Vagina (tissue), 2 donors: ENCODE data around the gene CCDC17. TPM values are rescaled to one million over a fixed set of nuclear protein-coding genes. Genes with fewer than 3 reads are reported as not detected.
A peak's percentile ranks its signal among the peaks of the same experiment; 100 is the strongest.

Experiments used
- DNase-seq, 2 donors: peaks; one replicate each; pipeline ENCODE4 v3.0.0-alpha.2; 2017; ENCODE audit errors: extremely low spot score in 2 of 2
- H3K27ac ChIP-seq: fragments of 200-600 bp; sonication (generic); one replicate; pipeline ENCODE4 v1.5.1; 2019
- H3K27me3 ChIP-seq: fragments of 200-600 bp; sonication (generic); one replicate; pipeline ENCODE4 v1.5.1; 2019
- H3K36me3 ChIP-seq, 2 donors: fragments of 200-600 bp; sonication (generic); one replicate each; pipeline ENCODE4 v1.5.1; 2017 to 2019
- H3K4me1 ChIP-seq: fragments of 200-600 bp; sonication (generic); one replicate; pipeline ENCODE4 v1.5.1; 2019
- H3K4me3 ChIP-seq, 2 donors: fragments of 200-600 bp; sonication (generic); 1 replicate in 1 of 2; 2 replicates in 1 of 2; pipeline ENCODE4 v1.5.1; 2016 to 2019
- H3K9me3 ChIP-seq: fragments of 200-600 bp; sonication (generic); one replicate; pipeline ENCODE4 v1.5.1; 2019
- POLR2A ChIP-seq, 2 donors: fragments of 450-650 bp; IDR thresholded peaks; one replicate each; pipeline ENCODE4 v1.6.1; 2017; ENCODE audit warnings: antibody characterized with exemption in 2 of 2, mild to moderate bottlenecking in 2 of 2, moderate library complexity in 2 of 2
- POLR2AphosphoS5 ChIP-seq, 2 donors: sonication (generic); formaldehyde crosslinking; IDR thresholded peaks; one replicate each; pipeline ENCODE4 v1.9.0; 2017; ENCODE audit warnings: antibody characterized with exemption in 2 of 2, mild to moderate bottlenecking in 2 of 2, low read depth in 1 of 2; ENCODE audit not compliant: insufficient read depth in 1 of 2
- intact Hi-C: fragments of 100-400 bp; cut with DNase I; formaldehyde crosslinking; loops from one replicate; pipeline ENCODE4 v1.15.1; 2023
- total RNA-seq: library from RNA; depleted of rRNA; stranded (reverse); fragments of >200 nt; gene quantifications from one replicate; pipeline ENCODE4 v1.2.3, GENCODE V29; 2016
- TF ChIP-seq, protein P1 (sequence below), 3 experiments: fragments of 450-650 bp in 2 of 3; fragments of 200-600 bp in 1 of 3; sonication (generic) in 1 of 3; IDR thresholded peaks; one replicate each; pipeline ENCODE4 v1.5.1; 2017 to 2019; ENCODE audit warnings: antibody characterized with exemption in 3 of 3, mild to moderate bottlenecking in 2 of 3, moderate library complexity in 2 of 3

CCDC17 gene
- total RNA-seq, 1 donor from 2014 or later, result 1.5 TPM

DNA sequence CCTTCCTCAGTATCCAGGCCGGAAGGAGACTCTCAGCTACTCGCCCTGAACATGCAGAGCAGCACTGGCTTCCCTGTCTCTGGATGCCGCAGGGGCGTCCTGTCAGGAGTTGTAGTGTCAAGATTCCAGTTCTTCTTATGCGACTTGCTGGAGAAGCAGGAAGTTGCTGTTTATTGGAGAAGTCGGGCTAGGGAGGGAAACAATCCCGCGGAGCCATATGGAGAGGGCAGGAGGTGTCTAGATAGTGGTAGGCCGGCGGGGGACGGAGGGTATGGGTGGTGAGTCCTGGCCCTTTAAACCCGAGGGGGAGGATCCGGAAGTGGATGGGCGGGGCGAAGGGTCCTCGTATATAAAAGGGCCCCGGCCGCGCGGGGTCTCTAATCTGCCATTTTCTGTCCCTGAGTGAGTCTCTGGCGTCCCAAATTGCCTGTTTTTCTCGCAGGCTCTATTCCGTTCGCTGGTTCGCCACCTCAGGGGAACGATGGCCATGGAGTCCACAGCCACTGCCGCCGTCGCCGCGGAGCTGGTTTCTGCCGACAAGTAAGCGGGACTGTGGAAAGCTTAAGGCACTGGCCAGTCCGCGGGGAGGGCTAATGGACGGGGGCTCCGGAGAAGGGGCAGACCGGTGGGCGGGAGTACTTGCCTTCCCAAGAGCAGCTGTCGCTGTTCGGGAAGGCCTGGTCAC is 40.0 kb downstream of the CCDC17 start, which contains the start of gene NASP:
Gene NASP, plus strand, starts transcription at position 376 of the 685 bp plus-strand sequence. Its CDS starts 106 bp downstream, at position 482.
- H3K27ac ChIP-seq, result peak within 1 kb of the TSS; percentile 92
- H3K4me1 ChIP-seq, result peaks cover 30% of the 10 kb centered on the region
- no peaks in the 10 kb centered on the region for H3K36me3 ChIP-seq
- DNase-seq, result peak in 1 of 2 donors; percentile 95
- H3K9me3 ChIP-seq, result no peaks in the 10 kb centered on the region
- no peaks in the 10 kb centered on the region for H3K27me3 ChIP-seq
- peak; percentile 41 to 96 for TF ChIP-seq POLR2AphosphoS5 (IDR thresholded peaks at IDR 0.05; ENCODE audit: insufficient read depth in 1 of 2, low read depth in 1 of 2)
- TF ChIP-seq, protein P1, sequence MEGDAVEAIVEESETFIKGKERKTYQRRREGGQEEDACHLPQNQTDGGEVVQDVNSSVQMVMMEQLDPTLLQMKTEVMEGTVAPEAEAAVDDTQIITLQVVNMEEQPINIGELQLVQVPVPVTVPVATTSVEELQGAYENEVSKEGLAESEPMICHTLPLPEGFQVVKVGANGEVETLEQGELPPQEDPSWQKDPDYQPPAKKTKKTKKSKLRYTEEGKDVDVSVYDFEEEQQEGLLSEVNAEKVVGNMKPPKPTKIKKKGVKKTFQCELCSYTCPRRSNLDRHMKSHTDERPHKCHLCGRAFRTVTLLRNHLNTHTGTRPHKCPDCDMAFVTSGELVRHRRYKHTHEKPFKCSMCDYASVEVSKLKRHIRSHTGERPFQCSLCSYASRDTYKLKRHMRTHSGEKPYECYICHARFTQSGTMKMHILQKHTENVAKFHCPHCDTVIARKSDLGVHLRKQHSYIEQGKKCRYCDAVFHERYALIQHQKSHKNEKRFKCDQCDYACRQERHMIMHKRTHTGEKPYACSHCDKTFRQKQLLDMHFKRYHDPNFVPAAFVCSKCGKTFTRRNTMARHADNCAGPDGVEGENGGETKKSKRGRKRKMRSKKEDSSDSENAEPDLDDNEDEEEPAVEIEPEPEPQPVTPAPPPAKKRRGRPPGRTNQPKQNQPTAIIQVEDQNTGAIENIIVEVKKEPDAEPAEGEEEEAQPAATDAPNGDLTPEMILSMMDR (IDR thresholded peaks at IDR 0.05), result no peak
- peak in 1 of 2 donors; percentile 81 for TF ChIP-seq POLR2A (IDR thresholded peaks at IDR 0.05)
- peak within 1 kb of the TSS; percentile 86 to 100 for H3K4me3 ChIP-seq
- intact Hi-C loops, result no loop called here

DNA sequence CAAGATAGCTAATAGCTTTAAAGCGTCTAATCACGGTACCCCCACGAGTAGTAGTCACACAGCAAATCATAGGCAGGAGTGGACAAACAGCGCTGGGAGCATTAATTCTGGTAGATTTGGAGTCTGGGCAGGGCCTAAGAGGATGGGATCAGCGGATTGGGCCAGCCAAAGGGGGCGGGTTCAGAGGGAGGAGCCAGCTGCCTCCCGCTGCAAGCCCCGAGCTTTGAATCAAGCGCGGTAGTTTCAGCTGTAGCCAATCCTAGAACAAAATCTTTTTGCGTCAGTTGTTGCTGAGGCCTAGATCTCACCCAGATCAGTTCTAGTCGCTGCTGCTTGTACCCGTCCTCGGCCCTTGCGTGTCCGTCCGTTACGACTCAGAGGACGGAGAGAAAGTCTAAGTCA is 40.6 kb downstream of the CCDC17 start:
- H3K36me3 ChIP-seq, result no peaks in the 10 kb centered on the region
- TF ChIP-seq, protein P1 (IDR thresholded peaks at IDR 0.05), result no peak
- TF ChIP-seq POLR2A (IDR thresholded peaks at IDR 0.05) (no peak), POLR2AphosphoS5 (IDR thresholded peaks at IDR 0.05; ENCODE audit: insufficient read depth in 1 of 2, low read depth in 1 of 2) (no peak)
- peaks cover 30% of the 10 kb centered on the region for H3K4me1 ChIP-seq
- H3K27ac ChIP-seq, result peak overlapping the region; percentile 92
- peak overlapping the region; percentile 86 to 100 for H3K4me3 ChIP-seq
- no peaks in the 10 kb centered on the region for H3K27me3 ChIP-seq
- intact Hi-C loops, result no loop called here
- DNase-seq, result peak in 1 of 2 donors; percentile 98
- no peaks in the 10 kb centered on the region for H3K9me3 ChIP-seq

DNA sequence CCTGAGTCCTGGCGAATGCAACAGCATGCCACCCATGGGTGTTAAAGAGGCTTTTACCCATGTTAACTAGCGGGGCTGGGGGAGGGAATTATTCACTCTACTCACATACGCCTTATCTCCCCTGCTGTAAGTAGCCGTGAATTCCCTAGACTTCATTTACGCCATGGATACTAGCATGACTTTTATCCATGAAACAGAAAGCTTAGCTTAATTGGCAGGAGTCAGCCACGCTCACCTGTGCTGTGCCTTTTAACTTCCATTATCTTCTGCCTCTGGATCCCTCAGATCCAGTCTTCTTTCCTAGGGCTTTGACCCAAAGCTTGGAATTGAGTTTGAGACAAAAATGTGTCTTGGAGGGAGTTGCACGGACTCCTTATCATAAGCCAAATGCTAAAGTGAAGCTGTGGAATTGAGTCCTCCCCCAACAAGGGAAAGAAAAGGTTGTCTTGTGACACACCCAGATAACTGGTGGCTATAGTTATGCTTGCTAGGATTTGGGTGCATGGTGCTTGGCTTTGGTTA is 49.7 kb downstream of the CCDC17 start:
- peaks cover 0 to under 1% of the 10 kb centered on the region in 2 donors for H3K36me3 ChIP-seq
- no peaks in the 10 kb centered on the region for H3K4me1 ChIP-seq
- no peaks in the 10 kb centered on the region for H3K27me3 ChIP-seq
- H3K9me3 ChIP-seq, result no peaks in the 10 kb centered on the region
- no peak for DNase-seq
- intact Hi-C loops, result no loop called here
- H3K27ac ChIP-seq, result no peak overlapping the region
- H3K4me3 ChIP-seq, result no peak overlapping the region
- no peak for TF ChIP-seq POLR2A (IDR thresholded peaks at IDR 0.05)
- TF ChIP-seq POLR2AphosphoS5 (IDR thresholded peaks at IDR 0.05; ENCODE audit: insufficient read depth in 1 of 2, low read depth in 1 of 2), result no peak
- TF ChIP-seq, protein P1 (IDR thresholded peaks at IDR 0.05), result no peak

DNA sequence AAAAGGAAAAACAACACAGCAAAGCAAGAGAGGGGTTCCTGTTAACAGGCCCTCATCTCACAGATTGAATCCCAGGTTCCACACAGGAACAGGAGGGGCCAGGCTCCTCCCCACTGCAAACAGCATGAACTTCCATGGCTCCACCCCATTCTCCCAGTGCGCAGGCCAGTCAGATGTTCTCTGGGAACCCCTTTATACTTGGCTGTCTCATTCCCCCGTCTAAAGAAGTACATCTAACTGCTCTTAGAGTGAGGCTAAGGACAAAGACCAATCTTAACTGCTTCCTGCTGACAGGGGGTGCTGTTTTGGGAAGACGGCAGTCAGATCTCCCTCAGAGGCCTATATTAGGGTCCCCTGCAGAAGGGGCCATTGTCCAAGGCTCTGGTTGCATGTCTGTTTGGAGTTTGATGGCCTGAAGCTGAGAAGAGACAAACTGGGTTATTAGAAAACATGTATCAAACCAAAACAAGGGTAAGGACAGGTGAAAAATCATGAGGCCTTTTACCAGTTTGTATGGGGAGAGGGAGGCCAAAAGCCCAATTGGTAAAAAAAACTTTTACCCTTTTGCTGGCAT is 50.5 kb downstream of the CCDC17 start:
- no peak overlapping the region for H3K4me3 ChIP-seq
- no peak for DNase-seq
- no peaks in the 10 kb centered on the region for H3K4me1 ChIP-seq
- TF ChIP-seq POLR2A (IDR thresholded peaks at IDR 0.05) (no peak), POLR2AphosphoS5 (IDR thresholded peaks at IDR 0.05; ENCODE audit: insufficient read depth in 1 of 2, low read depth in 1 of 2) (no peak)
- TF ChIP-seq, protein P1 (IDR thresholded peaks at IDR 0.05), result no peak
- no peaks in the 10 kb centered on the region for H3K9me3 ChIP-seq
- no peak overlapping the region for H3K27ac ChIP-seq
- H3K36me3 ChIP-seq, result peaks cover 0 to 7% of the 10 kb centered on the region in 2 donors
- intact Hi-C loops, result no loop called here
- no peaks in the 10 kb centered on the region for H3K27me3 ChIP-seq
